Fibroblast of lung (primary cell): ENCODE results near the gene SUPV3L1. TPM values are rescaled to one million over a fixed set of nuclear protein-coding genes. Genes with fewer than 3 reads are reported as not detected.

ENCODE experiments used
- DNase-seq, 2 donors: peaks; one replicate each; pipeline versions ENCODE4 v3.0.0 to v3.0.0-alpha.2; 2010; ENCODE audit warnings: low read depth in 2 of 2
- H2AFZ ChIP-seq: 2 replicates; pipeline ENCODE4 v1.5.1; 2012; ENCODE audit warnings: low read length, control low read depth, inconsistent platforms
- H3K27ac ChIP-seq: 2 replicates; pipeline ENCODE4 v1.5.1; 2011; ENCODE audit warnings: low read length, control low read depth; ENCODE audit not compliant: insufficient read depth
- H3K27me3 ChIP-seq: 2 replicates; pipeline ENCODE4 v1.5.1; 2011; ENCODE audit warnings: mild to moderate bottlenecking, low read length; ENCODE audit not compliant: control insufficient read depth, insufficient read depth
- H3K36me3 ChIP-seq: 2 replicates; pipeline ENCODE4 v1.5.1; 2011; ENCODE audit warnings: low read length; ENCODE audit not compliant: control insufficient read depth, insufficient read depth
- H3K4me1 ChIP-seq: 2 replicates; pipeline ENCODE4 v1.5.1; 2011; ENCODE audit warnings: low read length; ENCODE audit not compliant: control insufficient read depth, insufficient read depth; ENCODE audit errors: extremely low read depth
- H3K4me2 ChIP-seq: 2 replicates; pipeline ENCODE4 v1.5.1; 2011; ENCODE audit warnings: low read length, control low read depth; ENCODE audit not compliant: insufficient read depth; ENCODE audit errors: extremely low read depth
- H3K4me3 ChIP-seq, 4 experiments: fragments of 200-600 bp in 1 of 4; sonication (generic) in 1 of 4; replicated peaks in 1 of 4; 2 replicates each; pipeline ENCODE4 v1.5.1; 2011 to 2016; ENCODE audit warnings: low read length in 4 of 4, low read depth in 3 of 4, mild to moderate bottlenecking in 3 of 4, control low read depth in 2 of 4, inconsistent platforms in 1 of 4, mixed read lengths in 1 of 4; ENCODE audit not compliant: insufficient read depth in 1 of 4; ENCODE audit errors: control extremely low read depth in 1 of 4
- H3K79me2 ChIP-seq: 2 replicates; pipeline ENCODE4 v1.5.1; 2012; ENCODE audit warnings: mild to moderate bottlenecking, low read length, inconsistent platforms; ENCODE audit not compliant: control insufficient read depth, insufficient read depth
- H3K9ac ChIP-seq: 2 replicates; pipeline ENCODE4 v1.5.1; 2011; ENCODE audit warnings: mild to moderate bottlenecking, low read length, control low read depth; ENCODE audit not compliant: insufficient read depth
- H3K9me3 ChIP-seq: 2 replicates; pipeline ENCODE4 v1.5.1; 2012; ENCODE audit warnings: low read depth, low read length; ENCODE audit not compliant: control insufficient read depth, insufficient read depth
- H4K20me1 ChIP-seq: 2 replicates; pipeline ENCODE4 v1.5.1; 2011; ENCODE audit warnings: low read length; ENCODE audit not compliant: control insufficient read depth, insufficient read depth; ENCODE audit errors: extremely low read depth
- EZH2 ChIP-seq: IDR thresholded peaks from 2 replicates; pipeline ENCODE4 v1.5.1; 2012; ENCODE audit warnings: low read length, control low read depth, mild to moderate bottlenecking; ENCODE audit errors: missing control alignments
- polyA plus RNA-seq, 2 donors: library from polyadenylated mRNA; depleted of rRNA in 1 of 2; stranded (reverse) in 1 of 2; unstranded in 1 of 2; fragments of >200 nt; gene quantifications; 2 replicates each; pipeline ENCODE4 v1.2.1, GENCODE V29; 2011 to 2012; ENCODE audit warnings: missing spikeins in 1 of 2
- total RNA-seq: library from RNA; depleted of rRNA; stranded (reverse); fragments of >200 nt; gene quantifications from 2 replicates; pipeline ENCODE4 v1.2.1, GENCODE V29; 2014
- TF ChIP-seq, protein P1 (sequence below), 2 donors: IDR thresholded peaks in 1 of 2; conservative IDR thresholded peaks in 1 of 2; 1 replicate in 1 of 2; 2 replicates in 1 of 2; pipeline ENCODE4 v1.5.1; 2011 to 2012; ENCODE audit warnings: low read length in 2 of 2, control low read depth in 1 of 2, inconsistent platforms in 1 of 2, low read depth in 1 of 2, mild to moderate bottlenecking in 1 of 2

Gene SUPV3L1
- total and polyA plus RNA-seq, 2 donors (not counting 1 experiment from before 2014, with no cell fraction given) = 31.8 to 49.5 TPM

GRCh38 chr10:69246581-69247312, 66.7 kb downstream of the SUPV3L1 start:
- Histone ChIP-seq H4K20me1 (no peaks in the 10 kb centered on the region), H3K4me3 (no peak overlapping the region), H3K9me3 (no peaks in the 10 kb centered on the region), H3K36me3 (no peaks in the 10 kb centered on the region), H3K9ac (no peak overlapping the region), H3K27ac (no peak overlapping the region), H3K27me3 (no peaks in the 10 kb centered on the region), H3K4me1 (no peaks in the 10 kb centered on the region), H3K4me2 (no peak overlapping the region), H2AFZ (no peak overlapping the region), H3K79me2 (no peaks in the 10 kb centered on the region)
- no peak for DNase-seq
- TF ChIP-seq EZH2 = no peak
- TF ChIP-seq, protein P1, sequence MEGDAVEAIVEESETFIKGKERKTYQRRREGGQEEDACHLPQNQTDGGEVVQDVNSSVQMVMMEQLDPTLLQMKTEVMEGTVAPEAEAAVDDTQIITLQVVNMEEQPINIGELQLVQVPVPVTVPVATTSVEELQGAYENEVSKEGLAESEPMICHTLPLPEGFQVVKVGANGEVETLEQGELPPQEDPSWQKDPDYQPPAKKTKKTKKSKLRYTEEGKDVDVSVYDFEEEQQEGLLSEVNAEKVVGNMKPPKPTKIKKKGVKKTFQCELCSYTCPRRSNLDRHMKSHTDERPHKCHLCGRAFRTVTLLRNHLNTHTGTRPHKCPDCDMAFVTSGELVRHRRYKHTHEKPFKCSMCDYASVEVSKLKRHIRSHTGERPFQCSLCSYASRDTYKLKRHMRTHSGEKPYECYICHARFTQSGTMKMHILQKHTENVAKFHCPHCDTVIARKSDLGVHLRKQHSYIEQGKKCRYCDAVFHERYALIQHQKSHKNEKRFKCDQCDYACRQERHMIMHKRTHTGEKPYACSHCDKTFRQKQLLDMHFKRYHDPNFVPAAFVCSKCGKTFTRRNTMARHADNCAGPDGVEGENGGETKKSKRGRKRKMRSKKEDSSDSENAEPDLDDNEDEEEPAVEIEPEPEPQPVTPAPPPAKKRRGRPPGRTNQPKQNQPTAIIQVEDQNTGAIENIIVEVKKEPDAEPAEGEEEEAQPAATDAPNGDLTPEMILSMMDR (conservative IDR thresholded peaks at IDR 0.05 in 1 of 2, IDR thresholded peaks at IDR 0.05 in 1 of 2; ENCODE audit: low read depth in 1 of 2, low read length in 2 of 2) = no peak

GRCh38 chr10:69247313-69247710, 67.3 kb downstream of the SUPV3L1 start:
- Histone ChIP-seq H3K4me3 (no peak overlapping the region), H2AFZ (no peak overlapping the region)

DNA sequence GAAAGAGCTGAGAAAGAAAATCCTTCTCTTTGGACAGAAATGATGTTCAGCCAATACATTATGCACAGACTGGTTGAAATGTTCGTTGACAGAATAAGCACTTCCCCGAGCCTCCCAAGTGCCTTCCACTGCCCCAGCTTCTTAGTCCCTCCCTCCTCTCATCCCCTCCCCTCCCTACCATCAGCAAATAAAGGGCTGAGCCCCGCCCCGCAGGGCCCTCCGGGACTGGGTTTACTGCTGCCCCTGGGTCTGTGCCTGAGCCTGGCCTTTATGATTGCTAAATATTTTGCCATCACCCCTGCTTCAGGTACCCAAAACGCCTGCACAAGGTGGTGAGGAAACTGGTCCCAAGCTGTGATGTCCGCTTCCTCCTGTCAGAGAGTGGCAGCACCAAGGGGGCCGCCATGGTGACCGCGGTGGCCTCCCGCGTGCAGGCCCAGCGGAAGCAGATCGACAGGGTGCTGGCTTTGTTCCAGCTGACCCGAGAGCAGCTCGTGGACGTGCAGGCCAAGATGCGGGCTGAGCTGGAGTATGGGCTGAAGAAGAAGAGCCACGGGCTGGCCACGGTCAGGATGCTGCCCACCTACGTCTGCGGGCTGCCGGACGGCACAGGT, 68.2 kb downstream of the SUPV3L1 start:
- TF ChIP-seq, protein P1 (conservative IDR thresholded peaks at IDR 0.05 in 1 of 2, IDR thresholded peaks at IDR 0.05 in 1 of 2; ENCODE audit: low read depth in 1 of 2, low read length in 2 of 2) = no peak
- TF ChIP-seq EZH2 = no peak
- Histone ChIP-seq H3K9ac (no peak overlapping the region), H3K4me1 (no peaks in the 10 kb centered on the region), H3K4me3 (no peak overlapping the region), H3K4me2 (no peak overlapping the region), H3K27me3 (no peaks in the 10 kb centered on the region), H2AFZ (no peak overlapping the region), H3K27ac (no peak overlapping the region), H3K79me2 (no peaks in the 10 kb centered on the region), H4K20me1 (no peaks in the 10 kb centered on the region), H3K9me3 (no peaks in the 10 kb centered on the region), H3K36me3 (no peaks in the 10 kb centered on the region)
- DNase-seq = no peak

More at GRCh38 chr10:69247313-69247710, 67.3 kb downstream of the SUPV3L1 start:
- Histone ChIP-seq H3K27ac (no peak overlapping the region), H4K20me1 (no peaks in the 10 kb centered on the region), H3K4me2 (no peak overlapping the region), H3K79me2 (no peaks in the 10 kb centered on the region), H3K27me3 (no peaks in the 10 kb centered on the region), H3K9ac (no peak overlapping the region), H3K36me3 (no peaks in the 10 kb centered on the region), H3K9me3 (no peaks in the 10 kb centered on the region), H3K4me1 (no peaks in the 10 kb centered on the region)
- no peak for TF ChIP-seq EZH2
- TF ChIP-seq, protein P1 (conservative IDR thresholded peaks at IDR 0.05 in 1 of 2, IDR thresholded peaks at IDR 0.05 in 1 of 2; ENCODE audit: low read depth in 1 of 2, low read length in 2 of 2) = no peak
- DNase-seq = no peak
